Esophagus squamous epithelium (tissue), 5 donors: Measurements from ENCODE around the gene SIN3A. TPM values are rescaled to one million over a fixed set of nuclear protein-coding genes. Genes with fewer than 3 reads are reported as not detected.

Experiments used
- DNase-seq: peaks from one replicate; lab custom pipeline; 2025; lab: John Stamatoyannopoulos, UW
- H3K27ac ChIP-seq, 4 donors: fragments of 200-600 bp; sonication (generic); one replicate each; pipeline ENCODE4 v1.5.1; 2016 to 2019; ENCODE audit warnings: mild to moderate bottlenecking in 1 of 4
- H3K27me3 ChIP-seq, 4 donors: fragments of 200-600 bp; sonication (generic); 1 replicate in 3 of 4; 2 replicates in 1 of 4; pipeline versions ENCODE4 v1.5.1 to v1.6.0; 2017 to 2021; ENCODE audit warnings: antibody characterized with exemption in 1 of 4
- H3K36me3 ChIP-seq, 3 donors: fragments of 200-600 bp; sonication (generic); one replicate each; pipeline ENCODE4 v1.5.1; 2016 to 2019
- H3K4me1 ChIP-seq, 3 donors: fragments of 200-600 bp; sonication (generic); one replicate each; pipeline ENCODE4 v1.5.1; 2017 to 2019
- H3K4me3 ChIP-seq, 4 donors: fragments of 200-600 bp; sonication (generic); 1 replicate in 3 of 4; 2 replicates in 1 of 4; pipeline ENCODE4 v1.5.1; 2016 to 2019; ENCODE audit warnings: mild to moderate bottlenecking in 2 of 4, moderate library complexity in 1 of 4
- H3K9me3 ChIP-seq, 3 donors: fragments of 200-600 bp; sonication (generic); one replicate each; pipeline ENCODE4 v1.5.1; 2016 to 2019
- CTCF ChIP-seq, 6 experiments: fragments of 450-650 bp in 4 of 6; fragments of 200-600 bp in 2 of 6; sonication (generic) in 2 of 6; IDR thresholded peaks; one replicate each; pipeline ENCODE4 v1.5.1; 2016 to 2019; ENCODE audit warnings: antibody characterized with exemption in 6 of 6, mild to moderate bottlenecking in 4 of 6, moderate library complexity in 4 of 6
- POLR2A ChIP-seq, 4 donors: fragments of 450-650 bp; IDR thresholded peaks; one replicate each; pipeline ENCODE4 v1.6.1; 2017; ENCODE audit warnings: antibody characterized with exemption in 4 of 4, mild to moderate bottlenecking in 4 of 4, moderate library complexity in 3 of 4
- WGBS, 2 donors: methylation state at CpG; one replicate each; pipeline ENCODE4 v1.1.5; 2018; 5-methylcytosine and 5-hydroxymethylcytosine counted together
- intact Hi-C: fragments of 100-400 bp; cut with DNase I; formaldehyde crosslinking; loops from one replicate; pipeline ENCODE4 v1.15.0; 2022
- small RNA-seq, 4 donors: library from RNA; depleted of rRNA; stranded (forward); fragments of <200 nt; gene quantifications; one replicate each; pipeline ENCODE3, GENCODE V24; 2016
- total RNA-seq, 4 donors: library from RNA; depleted of rRNA; stranded (reverse); fragments of >200 nt; gene quantifications; one replicate each; pipeline ENCODE4 v1.1.0, GENCODE V29; 2016
- donor health status: DM: yes; HTN: yes; CAD: no.

Gene SIN3A
- total RNA-seq, 4 donors from 2014 or later = 22.3 to 49.8 (median 26.0) TPM

- Histone ChIP-seq H3K36me3 (no peaks in the 10 kb centered on the region), H3K27me3 (no peaks in the 10 kb centered on the region), H3K4me3 (no peak overlapping the region), H3K27ac (no peak overlapping the region), H3K9me3 (no peaks in the 10 kb centered on the region), H3K4me1 (no peaks in the 10 kb centered on the region)
- no peak for DNase-seq
- WGBS, 2 donors = 63 to 90% methylated on average over 3 of the region's 4 CpGs
- TF ChIP-seq POLR2A (IDR thresholded peaks at IDR 0.05) (no peak), CTCF (IDR thresholded peaks at IDR 0.05) (no peak)
- intact Hi-C loops = loop anchor here (10.0 kb wide), 1 partner anchor 92 kb away; no protein-coding TSS in a partner anchor
Observed at GRCh38 chr15:75327005-75327404, 124.5 kb downstream of the SIN3A start.

GRCh38 chr15:75325922-75326321 is 125.6 kb downstream of the SIN3A start:
- Histone ChIP-seq H3K27me3 (no peaks in the 10 kb centered on the region), H3K36me3 (no peaks in the 10 kb centered on the region), H3K27ac (no peak overlapping the region), H3K4me1 (no peaks in the 10 kb centered on the region), H3K4me3 (no peak overlapping the region), H3K9me3 (no peaks in the 10 kb centered on the region)
- DNase-seq = no peak
- intact Hi-C loops = loop anchor here (10.0 kb wide), 1 partner anchor 91 kb away; no protein-coding TSS in a partner anchor
- TF ChIP-seq POLR2A (IDR thresholded peaks at IDR 0.05) = no peak
- no peak for TF ChIP-seq CTCF (IDR thresholded peaks at IDR 0.05)
- WGBS, 2 donors = 89 to 94% methylated on average over 4 of the region's 4 CpGs

GRCh38 chr15:75321711-75322110 is 129.8 kb downstream of the SIN3A start:
- H3K4me1 ChIP-seq = no peaks in the 10 kb centered on the region
- no peak overlapping the region for H3K4me3 ChIP-seq
- no peaks in the 10 kb centered on the region for H3K36me3 ChIP-seq
- no peak for DNase-seq
- no peak overlapping the region for H3K27ac ChIP-seq
- intact Hi-C loops = loop anchor here (10.0 kb wide), 1 partner anchor 87 kb away; no protein-coding TSS in a partner anchor
- TF ChIP-seq POLR2A (IDR thresholded peaks at IDR 0.05) (no peak), CTCF (IDR thresholded peaks at IDR 0.05) (no peak)
- H3K9me3 ChIP-seq = no peaks in the 10 kb centered on the region
- 82% methylated on average over 6 of the region's 6 CpGs for WGBS, 2 donors
- no peaks in the 10 kb centered on the region for H3K27me3 ChIP-seq

Small RNAs within 50 kb of the gene (small RNA-seq; reads per million reads assigned to genes)
- 0 reads per million in 4 donors for gene AC105036.2

Other genes with a start within 250 kb of the SIN3A start
- gene C15orf39, start 249.8 kb downstream of the SIN3A start, total RNA-seq = 10 to 100 TPM; 12.3 to 33.3 (median 21.5) TPM
- not detected for gene GOLGA6C, start 193.4 kb downstream of the SIN3A start, total RNA-seq
- gene GOLGA6D, start 168.9 kb downstream of the SIN3A start, total RNA-seq = not detected
- gene COMMD4, start 115.6 kb downstream of the SIN3A start, total RNA-seq = 10 to 100 TPM; 35.5 to 54.4 (median 44.5) TPM
- 10 to 100 TPM in 2 of 4 donors, 1 to 10 TPM in 2; 7.9 to 58.0 (median 10.9) TPM for gene NEIL1, start 104.7 kb downstream of the SIN3A start, total RNA-seq
- 100 to 1,000 TPM in 2 of 4 donors, 10 to 100 TPM in 2; 60.3 to 134 (median 83.8) TPM for gene MAN2C1, start 83.1 kb downstream of the SIN3A start, total RNA-seq
- gene PTPN9, start 127.6 kb upstream of the SIN3A start, total RNA-seq = 10 to 100 TPM in 1 of 4 donors, 1 to 10 TPM in 3; 4.9 to 13.5 (median 8.5) TPM
- 10 to 100 TPM in 3 of 4 donors, 1 to 10 TPM in 1; 8.7 to 19.1 (median 13.5) TPM for gene SNUPN, start 174.0 kb upstream of the SIN3A start, total RNA-seq
- 100 to 1,000 TPM; 129 to 173 (median 140) TPM for gene IMP3, start 188.5 kb upstream of the SIN3A start, total RNA-seq
- gene SNX33, start 196.2 kb upstream of the SIN3A start, total RNA-seq = 10 to 100 TPM; 20.3 to 36.4 (median 25.9) TPM